Eye (tissue), 1 donor: Measurements from ENCODE around the gene TLX1.
"Not testable (repeated sequence)": the region's sequence is repeated elsewhere in the genome, so short reads cannot be mapped to it uniquely, and the experiment has no call there.

Experiments used
- DNase-seq: peaks from one replicate; pipeline ENCODE4 v3.0.0-alpha.2; 2015

Gene TLX1

GRCh38 chr10:101154506-101154905, 23.4 kb downstream of the TLX1 start:
- DNase-seq, result not testable (repeated sequence)

GRCh38 chr10:101155896-101156295, 24.8 kb downstream of the TLX1 start:
- DNase-seq, result no peak

GRCh38 chr10:101157756-101158458, 26.8 kb downstream of the TLX1 start:
- no peak for DNase-seq

GRCh38 chr10:101158459-101159058, 27.5 kb downstream of the TLX1 start:
- no peak for DNase-seq

DNA sequence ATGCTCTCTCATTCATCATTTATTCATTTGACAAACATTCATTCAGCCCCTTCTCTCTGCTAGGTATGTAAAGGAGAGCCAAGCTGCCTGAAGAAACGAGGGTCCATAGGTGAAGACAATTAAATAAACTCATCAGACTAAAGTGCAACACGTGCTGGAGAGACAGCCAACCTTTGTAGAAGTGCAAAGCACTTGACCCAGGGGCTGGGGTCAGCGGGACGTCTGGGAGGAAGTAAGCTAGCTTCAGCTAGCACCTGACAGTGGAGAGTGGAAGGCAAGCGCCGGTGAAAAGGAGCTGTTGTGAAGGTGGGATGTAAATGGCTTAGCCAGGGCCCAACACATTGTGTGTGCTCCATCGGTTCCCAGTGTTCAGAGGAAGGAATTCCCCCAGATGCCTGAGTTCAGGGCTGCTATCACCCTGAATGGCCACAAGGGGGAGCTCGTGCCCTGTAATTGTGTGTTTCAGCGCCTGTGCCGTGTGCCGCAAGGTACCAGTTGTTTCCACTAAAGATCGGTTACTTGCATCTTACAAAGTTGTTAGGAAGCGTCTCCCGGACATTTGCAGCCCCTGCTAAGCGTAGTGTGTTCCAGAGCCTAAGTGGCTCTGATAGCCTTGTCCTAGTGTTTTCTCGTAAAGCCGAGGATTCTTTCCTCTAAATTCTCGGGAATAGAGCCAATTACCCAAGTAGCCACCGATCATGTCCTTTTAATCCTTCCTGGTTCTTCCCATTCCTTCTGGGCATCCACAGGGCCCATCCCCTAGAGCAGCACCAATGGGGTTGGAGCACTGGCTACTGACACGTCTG, 30.6 kb downstream of the TLX1 start:
- DNase-seq, result peak; percentile 95

DNA sequence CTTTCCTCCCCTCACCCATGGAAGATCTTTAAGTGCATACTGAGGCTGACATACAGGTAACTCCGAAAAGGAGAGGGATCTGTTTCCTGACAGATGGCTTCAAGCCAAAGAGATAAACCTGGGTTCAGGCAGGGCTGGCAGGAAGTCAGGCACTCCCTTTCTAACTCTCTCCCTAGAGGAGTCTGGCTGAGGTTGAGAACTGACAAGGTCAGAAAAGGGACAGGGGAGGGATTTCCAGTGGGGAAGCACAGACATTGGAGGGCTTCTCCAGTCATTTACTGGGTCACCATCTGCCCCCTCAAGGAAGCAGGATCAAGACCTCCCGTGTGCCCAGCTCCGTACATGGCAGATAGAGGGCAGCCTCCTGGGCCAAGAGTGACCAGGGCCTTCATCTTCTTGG, 31.6 kb downstream of the TLX1 start:
- DNase-seq, result no peak

DNA sequence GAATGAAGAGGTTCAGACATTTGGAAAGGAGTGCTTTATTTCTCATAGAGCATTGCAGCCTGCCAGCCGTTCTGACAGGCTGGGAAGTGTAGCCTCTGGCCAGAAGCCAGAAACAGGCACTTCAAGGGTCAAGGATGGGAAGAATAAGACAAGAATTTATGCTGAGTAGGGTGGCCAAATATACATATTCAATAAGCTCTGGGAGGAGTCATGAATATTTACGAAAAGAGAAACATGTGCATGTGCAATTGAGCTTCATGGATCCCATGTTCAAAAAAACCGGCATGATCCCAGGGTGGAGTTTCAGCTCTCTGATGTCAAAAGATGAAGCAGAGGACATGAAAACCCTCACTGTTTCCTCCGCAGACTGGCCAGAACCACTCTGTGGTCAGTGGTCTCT, 32.9 kb downstream of the TLX1 start:
- no peak for DNase-seq

DNA sequence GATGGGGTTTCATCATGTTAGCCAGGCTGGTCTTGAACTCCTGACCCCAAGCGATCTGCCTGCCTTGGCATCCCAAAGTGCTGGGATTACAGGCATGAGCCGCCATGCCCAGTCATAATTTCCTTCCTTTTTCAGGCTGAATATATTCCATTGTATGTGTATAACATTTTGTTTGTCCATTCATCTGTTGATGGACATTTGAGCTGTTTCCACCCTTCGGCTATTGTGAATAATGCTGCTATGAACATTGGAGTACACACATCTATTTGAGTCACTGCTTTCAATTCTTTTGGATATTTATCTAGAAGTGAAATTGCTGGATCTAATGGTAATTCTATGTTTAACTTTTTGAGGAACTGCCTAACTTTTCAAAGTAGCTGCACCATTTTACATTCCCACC, 34.6 kb downstream of the TLX1 start:
- no peak for DNase-seq

- no peak for DNase-seq
Measured at GRCh38 chr10:101166430-101166829, 35.3 kb downstream of the TLX1 start.

DNA sequence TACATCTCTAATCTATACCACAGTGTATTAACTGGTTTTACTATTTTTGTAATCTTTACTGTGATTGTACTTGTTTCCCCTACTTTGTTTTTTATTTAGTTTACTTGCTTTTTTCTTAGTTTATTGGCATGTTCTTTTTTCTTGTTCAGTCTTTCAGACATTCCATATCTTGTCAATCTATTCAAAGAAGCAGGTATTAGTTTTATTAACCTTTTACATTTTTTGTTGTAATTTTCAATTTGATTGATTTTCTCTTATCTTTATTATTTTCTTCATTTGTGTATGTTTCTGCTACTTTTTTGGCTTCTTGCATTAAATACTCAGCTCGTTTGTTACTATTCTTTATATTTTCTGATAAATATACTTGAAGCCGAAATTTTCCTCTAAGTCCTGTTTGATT, 41.6 kb downstream of the TLX1 start:
- no peak for DNase-seq

- DNase-seq, result no peak
Measured at GRCh38 chr10:101174319-101174718, 43.2 kb downstream of the TLX1 start.

DNA sequence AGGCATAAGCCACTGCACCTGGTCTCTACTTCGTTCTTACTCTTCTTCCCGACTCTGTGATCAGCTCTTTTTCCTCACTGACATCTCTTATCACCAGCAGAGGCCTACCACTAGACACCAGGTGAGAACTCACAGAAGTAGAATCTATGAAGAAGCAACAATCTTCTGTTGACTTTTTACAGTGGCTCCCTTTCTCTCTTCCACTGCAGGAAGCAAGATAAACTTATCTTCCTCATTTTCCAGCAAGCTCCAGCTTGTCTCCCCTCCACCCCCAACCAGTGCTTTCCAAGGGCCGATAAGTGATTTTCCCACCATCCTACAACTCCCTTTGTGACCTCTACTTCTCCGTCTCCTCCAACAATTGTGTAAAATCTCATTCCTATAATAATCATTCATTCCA, 45.5 kb downstream of the TLX1 start:
- no peak for DNase-seq

- no peak for DNase-seq
Measured at GRCh38 chr10:101182936-101183335, 51.8 kb downstream of the TLX1 start.

- DNase-seq, result no peak
Measured at GRCh38 chr10:101183458-101184183, 52.5 kb downstream of the TLX1 start.
